ENCODE results near the gene TMEM175.

Gene TMEM175

GRCh38 chr4:946517-947471 is 14.5 kb downstream of the TMEM175 start:
- DNase-seq (ENCODE audit: low read depth), result no peak
- TF ChIP-seq MAX (IDR thresholded peaks at IDR 0.05; ENCODE audit: low read depth, low read length) (no peak), POLR2A (IDR thresholded peaks at IDR 0.05; ENCODE audit: extremely low read depth, insufficient read length) (no peak), CTCF (IDR thresholded peaks at IDR 0.05; ENCODE audit: low read depth, low read length) (no peak), MYC (IDR thresholded peaks at IDR 0.05; ENCODE audit: low read depth, low read length) (no peak)
- H3K4me3 ChIP-seq (ENCODE audit: low read depth, low read length), result no peak overlapping the region

- TF ChIP-seq POLR2A (IDR thresholded peaks at IDR 0.05; ENCODE audit: extremely low read depth, insufficient read length) (no peak), CTCF (IDR thresholded peaks at IDR 0.05; ENCODE audit: low read depth, low read length) (no peak), MYC (IDR thresholded peaks at IDR 0.05; ENCODE audit: low read depth, low read length) (no peak), MAX (IDR thresholded peaks at IDR 0.05; ENCODE audit: low read depth, low read length) (no peak)
- H3K4me3 ChIP-seq (ENCODE audit: low read depth, low read length), result no peak overlapping the region
Measured at GRCh38 chr4:947491-947971, 15.3 kb downstream of the TMEM175 start.

GRCh38 chr4:948101-948935 is 16.1 kb downstream of the TMEM175 start:
- H3K4me3 ChIP-seq (ENCODE audit: low read depth, low read length), result no peak overlapping the region
- no peak for TF ChIP-seq POLR2A (IDR thresholded peaks at IDR 0.05; ENCODE audit: extremely low read depth, insufficient read length)
- no peak for DNase-seq (ENCODE audit: low read depth)

More at GRCh38 chr4:947491-947971, 15.3 kb downstream of the TMEM175 start:
- DNase-seq (ENCODE audit: low read depth), result no peak

GRCh38 chr4:948936-949300 is 16.7 kb downstream of the TMEM175 start:
- no peak overlapping the region for H3K4me3 ChIP-seq (ENCODE audit: low read depth, low read length)
- no peak for DNase-seq (ENCODE audit: low read depth)
- no peak for TF ChIP-seq MAX (IDR thresholded peaks at IDR 0.05; ENCODE audit: low read depth, low read length)
- no peak for TF ChIP-seq MYC (IDR thresholded peaks at IDR 0.05; ENCODE audit: low read depth, low read length)
- no peak for TF ChIP-seq CTCF (IDR thresholded peaks at IDR 0.05; ENCODE audit: low read depth, low read length)
- no peak for TF ChIP-seq POLR2A (IDR thresholded peaks at IDR 0.05; ENCODE audit: extremely low read depth, insufficient read length)

- H3K4me3 ChIP-seq (ENCODE audit: low read depth, low read length), result no peak overlapping the region
- no peak for DNase-seq (ENCODE audit: low read depth)
- TF ChIP-seq MYC (IDR thresholded peaks at IDR 0.05; ENCODE audit: low read depth, low read length) (no peak), MAX (IDR thresholded peaks at IDR 0.05; ENCODE audit: low read depth, low read length) (no peak), POLR2A (IDR thresholded peaks at IDR 0.05; ENCODE audit: extremely low read depth, insufficient read length) (no peak), CTCF (IDR thresholded peaks at IDR 0.05; ENCODE audit: low read depth, low read length) (no peak)
Measured at GRCh38 chr4:949656-950055, 17.4 kb downstream of the TMEM175 start.
